Keratinocyte (primary cell): ENCODE data around the gene ZBTB7A. TPM values are rescaled to one million over a fixed set of nuclear protein-coding genes. Genes with fewer than 3 reads are reported as not detected.

Source experiments
- DNase-seq: peaks from one replicate; pipeline ENCODE4 v3.0.0-alpha.2; 2011; ENCODE audit warnings: low read depth, missing footprints, low spot score
- FAIRE-seq: peaks from 2 replicates; lab custom pipeline; 2011; peaks lifted over from hg19 to GRCh38; lab: Jason Lieb, UNC
- H2AFZ ChIP-seq: 2 replicates; pipeline ENCODE4 v1.6.0; 2012; ENCODE audit warnings: low read length, control low read depth, inconsistent platforms; ENCODE audit not compliant: control insufficient read depth
- H3K27ac ChIP-seq: 2 replicates; pipeline ENCODE4 v1.5.1; 2011; ENCODE audit warnings: low read length; ENCODE audit not compliant: control insufficient read depth, insufficient read depth
- H3K27me3 ChIP-seq: 3 replicates; pipeline ENCODE4 v1.6.0; 2011; ENCODE audit warnings: low read length; ENCODE audit not compliant: control insufficient read depth, insufficient read depth; ENCODE audit errors: extremely low read depth
- H3K36me3 ChIP-seq, 2 experiments: 2 replicates in 1 of 2; 3 replicates in 1 of 2; pipeline ENCODE4 v1.5.1; 2011; ENCODE audit warnings: low read length in 2 of 2, mild to moderate bottlenecking in 1 of 2; ENCODE audit not compliant: control insufficient read depth in 2 of 2, insufficient read depth in 2 of 2; ENCODE audit errors: extremely low read depth in 1 of 2
- H3K4me1 ChIP-seq: 3 replicates; pipeline ENCODE4 v1.5.1; 2011; ENCODE audit warnings: low read length; ENCODE audit not compliant: control insufficient read depth, insufficient read depth; ENCODE audit errors: extremely low read depth
- H3K4me2 ChIP-seq: 3 replicates; pipeline ENCODE4 v1.6.0; 2011; ENCODE audit warnings: low read depth, low read length; ENCODE audit not compliant: control insufficient read depth, insufficient read depth; ENCODE audit errors: extremely low read depth
- H3K4me3 ChIP-seq, 3 experiments: fragments of 200-600 bp in 1 of 3; sonication (generic) in 1 of 3; 2 replicates in 2 of 3; 3 replicates in 1 of 3; pipeline ENCODE4 v1.5.1; 2011 to 2016; ENCODE audit warnings: low read length in 3 of 3, mild to moderate bottlenecking in 3 of 3, control low read depth in 2 of 3, inconsistent platforms in 1 of 3, low read depth in 1 of 3, mixed read lengths in 1 of 3, mixed run types in 1 of 3, moderate library complexity in 1 of 3; ENCODE audit not compliant: control insufficient read depth in 2 of 3, insufficient read depth in 2 of 3; ENCODE audit errors: extremely low read depth in 1 of 3
- H3K79me2 ChIP-seq: 2 replicates; pipeline ENCODE4 v1.6.0; 2012; ENCODE audit warnings: low read length; ENCODE audit not compliant: control insufficient read depth, insufficient read depth
- H3K9ac ChIP-seq: 3 replicates; pipeline ENCODE4 v1.6.0; 2011; ENCODE audit warnings: low read length; ENCODE audit not compliant: control insufficient read depth, insufficient read depth; ENCODE audit errors: extremely low read depth
- H3K9me1 ChIP-seq: 3 replicates; pipeline ENCODE4 v1.6.0; 2011; ENCODE audit warnings: low read length; ENCODE audit not compliant: control insufficient read depth, insufficient read depth; ENCODE audit errors: extremely low read depth
- H3K9me3 ChIP-seq: 2 replicates; pipeline ENCODE4 v1.5.1; 2012; ENCODE audit warnings: low read depth, low read length; ENCODE audit not compliant: control insufficient read depth
- H4K20me1 ChIP-seq: 3 replicates; pipeline ENCODE4 v1.6.0; 2011; ENCODE audit warnings: low read length; ENCODE audit not compliant: control insufficient read depth, insufficient read depth; ENCODE audit errors: extremely low read depth
- CTCF ChIP-seq, 3 experiments: IDR thresholded peaks in 1 of 3; conservative IDR thresholded peaks in 1 of 3; optimal IDR thresholded peaks in 1 of 3; 2 replicates in 2 of 3; 3 replicates in 1 of 3; pipeline versions ENCODE3 to v1.5.1; 2011; ENCODE audit warnings: low read length in 3 of 3, mild to moderate bottlenecking in 3 of 3, moderate library complexity in 2 of 3, control low read depth in 1 of 3, inconsistent platforms in 1 of 3; ENCODE audit not compliant: insufficient read depth in 2 of 3; ENCODE audit errors: extremely low read depth in 1 of 3
- EZH2 ChIP-seq: IDR thresholded peaks from one replicate; pipeline ENCODE4 v1.6.1; 2012; ENCODE audit warnings: inconsistent platforms, mild to moderate bottlenecking, low read length, moderate library complexity
- dilution Hi-C: fragments of 300-500 bp; cut with MboI; formaldehyde crosslinking; loops from one replicate; pipeline ENCODE4 v1.7.0; 2020; ENCODE audit warnings: low sequenced_read_pairs; ENCODE audit not compliant: extremely low pct_ligation_motif_present
- polyA plus RNA-seq, 5 experiments: library from polyadenylated mRNA; depleted of rRNA in 3 of 5; stranded (reverse) in 3 of 5; stranded (forward) in 1 of 5; unstranded in 1 of 5; fragments of >200 nt; gene quantifications; 1 replicate in 1 of 5; 2 replicates in 3 of 5; 3 replicates in 1 of 5; pipeline versions ENCODE4 v1.2.1 to v1.2.3, GENCODE V29; 2011 to 2012; ENCODE audit warnings: missing spikeins in 2 of 5, low read depth in 1 of 5, low replicate concordance in 1 of 5

Gene ZBTB7A
- polyA plus RNA-seq, 1 donor (not counting 4 experiments of a cell fraction or from before 2014, with no cell fraction given): 3.7 TPM

- no peaks in the 10 kb centered on the region for H3K79me2 ChIP-seq
- H3K4me1 ChIP-seq: no peaks in the 10 kb centered on the region
- DNase-seq (no peak), FAIRE-seq (no peak)
- peaks cover 6 to 19% of the 10 kb centered on the region in 2 experiments for H3K36me3 ChIP-seq
- no peaks in the 10 kb centered on the region for H3K9me1 ChIP-seq
- dilution Hi-C loops: no loop called here
- no peak overlapping the region for H3K4me3 ChIP-seq
- TF ChIP-seq CTCF (optimal IDR thresholded peaks at IDR 0.05 in 1 of 3, IDR thresholded peaks at IDR 0.05 in 1 of 3, conservative IDR thresholded peaks at IDR 0.05 in 1 of 3; ENCODE audit: extremely low read depth in 1 of 3, insufficient read depth in 2 of 3, low read length in 3 of 3) (no peak), EZH2 (no peak)
- no peaks in the 10 kb centered on the region for H3K27me3 ChIP-seq
- no peaks in the 10 kb centered on the region for H3K9me3 ChIP-seq
- no peaks in the 10 kb centered on the region for H4K20me1 ChIP-seq
- no peak overlapping the region for H3K27ac ChIP-seq
- H2AFZ ChIP-seq: no peak overlapping the region
- no peak overlapping the region for H3K4me2 ChIP-seq
- H3K9ac ChIP-seq: no peak overlapping the region
These were observed 39.6 kb downstream of the ZBTB7A start for GRCh38 chr19:4027146-4027545.

GRCh38 chr19:4025317-4025716, 41.4 kb downstream of the ZBTB7A start:
- H3K9ac ChIP-seq: no peak overlapping the region
- H3K27me3 ChIP-seq: no peaks in the 10 kb centered on the region
- H3K4me1 ChIP-seq: no peaks in the 10 kb centered on the region
- H3K4me2 ChIP-seq: no peak overlapping the region
- no peaks in the 10 kb centered on the region for H3K9me3 ChIP-seq
- H3K27ac ChIP-seq: no peak overlapping the region
- H3K79me2 ChIP-seq: peaks cover 4% of the 10 kb centered on the region
- no peak overlapping the region for H2AFZ ChIP-seq
- no peaks in the 10 kb centered on the region for H3K9me1 ChIP-seq
- DNase-seq (no peak), FAIRE-seq (no peak)
- H4K20me1 ChIP-seq: no peaks in the 10 kb centered on the region
- peaks cover 6 to 17% of the 10 kb centered on the region in 2 experiments for H3K36me3 ChIP-seq
- no peak for TF ChIP-seq EZH2
- TF ChIP-seq CTCF (optimal IDR thresholded peaks at IDR 0.05 in 1 of 3, IDR thresholded peaks at IDR 0.05 in 1 of 3, conservative IDR thresholded peaks at IDR 0.05 in 1 of 3; ENCODE audit: extremely low read depth in 1 of 3, insufficient read depth in 2 of 3, low read length in 3 of 3): no peak
- dilution Hi-C loops: no loop called here
- no peak overlapping the region for H3K4me3 ChIP-seq
